Upper lobe of right lung (tissue), 1 donor: ENCODE results near the gene NPHP1. TPM values are rescaled to one million over a fixed set of nuclear protein-coding genes. Genes with fewer than 3 reads are reported as not detected.
"Not testable (repeated sequence)": the region's sequence is repeated elsewhere in the genome, so short reads cannot be mapped to it uniquely, and the experiment has no call there.

ENCODE experiments used
- ATAC-seq: fragments of 200-7000 bp; cut with Tn5 transposase; one replicate; pipeline ENCODE4 v1.9.1; 2020; ENCODE audit warnings: mild to moderate bottlenecking, moderate library complexity
- DNase-seq: peaks from one replicate; pipeline ENCODE4 v3.0.0-alpha.2; 2020
- H3K27ac ChIP-seq: fragments of 200-600 bp; one replicate; pipeline ENCODE4 v1.8.0; 2022
- H3K27me3 ChIP-seq: fragments of 200-600 bp; one replicate; pipeline ENCODE4 v1.8.0; 2022; ENCODE audit warnings: mild to moderate bottlenecking
- H3K36me3 ChIP-seq: fragments of 200-600 bp; one replicate; pipeline ENCODE4 v1.8.0; 2022
- H3K4me1 ChIP-seq: fragments of 200-600 bp; one replicate; pipeline ENCODE4 v1.8.0; 2022
- H3K4me3 ChIP-seq: fragments of 200-600 bp; one replicate; pipeline ENCODE4 v1.8.0; 2022; ENCODE audit warnings: mild to moderate bottlenecking
- H3K9me3 ChIP-seq: fragments of 200-600 bp; one replicate; pipeline ENCODE4 v1.8.0; 2022
- intact Hi-C: fragments of 100-400 bp; cut with DNase I; formaldehyde crosslinking; loops from one replicate; pipeline ENCODE4 v1.11.0; 2022
- total RNA-seq: library from RNA; stranded (reverse); fragmentation: NEBNext Ultra II Directional; extraction: Animal tissue kit (Norgen Biotek cat#: 25700); gene quantifications from one replicate; pipeline ENCODE4 v1.2.1, GENCODE V29; 2021
- TF ChIP-seq, protein P1 (sequence below): fragments of 200-600 bp; IDR thresholded peaks from one replicate; pipeline ENCODE4 v1.8.0; 2022; ENCODE audit warnings: antibody characterized with exemption
- donor health status: DM: no; HTN: yes; CAD: no; lungs with severe emphysema.

The NPHP1 gene
- total RNA-seq, 1 donor from 2014 or later = 4.1 TPM

DNA sequence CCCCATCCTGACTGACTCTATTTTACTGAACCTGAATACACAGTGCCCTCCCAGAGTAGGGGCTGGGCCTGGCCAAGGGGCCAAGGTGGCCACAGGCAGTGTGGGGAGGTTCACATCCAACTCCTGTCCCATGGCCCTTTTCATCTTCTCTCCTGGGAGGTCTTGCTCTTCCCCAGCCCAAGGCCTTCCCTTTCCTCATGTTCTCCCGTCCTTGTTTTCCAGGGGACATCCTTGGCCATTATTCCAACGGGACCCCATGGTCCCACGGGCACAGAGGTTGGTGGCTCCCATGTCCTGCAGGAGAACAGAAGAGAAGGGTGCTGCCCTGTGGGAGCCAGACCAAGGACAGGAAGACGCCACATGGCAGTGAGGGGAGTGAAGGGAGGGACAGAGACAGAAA lies 99.6 kb downstream of the NPHP1 start:
- TF ChIP-seq, protein P1, sequence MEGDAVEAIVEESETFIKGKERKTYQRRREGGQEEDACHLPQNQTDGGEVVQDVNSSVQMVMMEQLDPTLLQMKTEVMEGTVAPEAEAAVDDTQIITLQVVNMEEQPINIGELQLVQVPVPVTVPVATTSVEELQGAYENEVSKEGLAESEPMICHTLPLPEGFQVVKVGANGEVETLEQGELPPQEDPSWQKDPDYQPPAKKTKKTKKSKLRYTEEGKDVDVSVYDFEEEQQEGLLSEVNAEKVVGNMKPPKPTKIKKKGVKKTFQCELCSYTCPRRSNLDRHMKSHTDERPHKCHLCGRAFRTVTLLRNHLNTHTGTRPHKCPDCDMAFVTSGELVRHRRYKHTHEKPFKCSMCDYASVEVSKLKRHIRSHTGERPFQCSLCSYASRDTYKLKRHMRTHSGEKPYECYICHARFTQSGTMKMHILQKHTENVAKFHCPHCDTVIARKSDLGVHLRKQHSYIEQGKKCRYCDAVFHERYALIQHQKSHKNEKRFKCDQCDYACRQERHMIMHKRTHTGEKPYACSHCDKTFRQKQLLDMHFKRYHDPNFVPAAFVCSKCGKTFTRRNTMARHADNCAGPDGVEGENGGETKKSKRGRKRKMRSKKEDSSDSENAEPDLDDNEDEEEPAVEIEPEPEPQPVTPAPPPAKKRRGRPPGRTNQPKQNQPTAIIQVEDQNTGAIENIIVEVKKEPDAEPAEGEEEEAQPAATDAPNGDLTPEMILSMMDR = no peak
- Histone ChIP-seq H3K36me3 (no peaks in the 10 kb centered on the region), H3K9me3 (no peaks in the 10 kb centered on the region), H3K4me3 (no peak overlapping the region), H3K27ac (peak overlapping the region; percentile 68), H3K27me3 (no peaks in the 10 kb centered on the region), H3K4me1 (peaks cover 33% of the 10 kb centered on the region)
- intact Hi-C loops = no loop called here
- no peak for DNase-seq
- no peak for ATAC-seq

DNA sequence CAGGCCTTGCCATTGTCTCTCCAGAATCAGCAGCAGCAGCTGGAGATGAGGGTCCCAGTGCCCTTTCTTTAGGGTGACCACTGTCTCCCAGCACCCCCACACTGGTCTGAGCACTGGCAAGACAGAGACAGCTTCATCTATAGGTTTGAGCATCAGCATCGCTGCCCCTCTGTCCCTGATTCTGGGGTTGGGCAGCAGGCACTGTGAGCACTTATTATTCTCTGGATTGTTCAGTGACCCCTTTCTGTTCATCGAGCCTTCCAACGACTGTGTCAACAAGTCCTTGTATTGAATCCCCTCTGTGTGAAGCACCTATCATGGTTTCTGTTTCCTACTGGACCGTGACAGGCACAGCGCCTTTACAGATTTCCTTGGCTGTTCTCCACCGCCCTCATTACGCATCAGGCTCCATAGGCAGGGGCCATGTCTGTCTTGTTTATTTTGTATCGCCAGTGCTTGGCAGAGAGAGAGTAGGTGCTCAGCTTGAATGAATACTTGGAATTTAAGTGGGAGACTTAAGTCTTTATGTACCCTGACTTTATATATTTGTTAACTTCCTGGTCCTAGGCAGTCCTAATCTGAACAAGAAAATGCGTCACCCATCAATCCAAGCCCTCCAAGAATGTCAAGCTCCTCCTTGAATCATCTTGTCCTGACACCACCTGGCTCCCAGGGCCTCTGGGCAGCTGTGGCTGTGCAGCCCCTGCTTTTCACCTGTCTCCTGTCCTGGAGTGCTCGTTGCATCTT lies 100.6 kb downstream of the NPHP1 start:
- TF ChIP-seq, protein P1 = no peak
- intact Hi-C loops = no loop called here
- Histone ChIP-seq H3K4me3 (no peak overlapping the region), H3K9me3 (no peaks in the 10 kb centered on the region), H3K27ac (peak overlapping the region; percentile 68), H3K4me1 (peaks cover 43% of the 10 kb centered on the region), H3K27me3 (no peaks in the 10 kb centered on the region), H3K36me3 (no peaks in the 10 kb centered on the region)
- ATAC-seq = peak; percentile 47
- DNase-seq = peak; percentile 60

DNA sequence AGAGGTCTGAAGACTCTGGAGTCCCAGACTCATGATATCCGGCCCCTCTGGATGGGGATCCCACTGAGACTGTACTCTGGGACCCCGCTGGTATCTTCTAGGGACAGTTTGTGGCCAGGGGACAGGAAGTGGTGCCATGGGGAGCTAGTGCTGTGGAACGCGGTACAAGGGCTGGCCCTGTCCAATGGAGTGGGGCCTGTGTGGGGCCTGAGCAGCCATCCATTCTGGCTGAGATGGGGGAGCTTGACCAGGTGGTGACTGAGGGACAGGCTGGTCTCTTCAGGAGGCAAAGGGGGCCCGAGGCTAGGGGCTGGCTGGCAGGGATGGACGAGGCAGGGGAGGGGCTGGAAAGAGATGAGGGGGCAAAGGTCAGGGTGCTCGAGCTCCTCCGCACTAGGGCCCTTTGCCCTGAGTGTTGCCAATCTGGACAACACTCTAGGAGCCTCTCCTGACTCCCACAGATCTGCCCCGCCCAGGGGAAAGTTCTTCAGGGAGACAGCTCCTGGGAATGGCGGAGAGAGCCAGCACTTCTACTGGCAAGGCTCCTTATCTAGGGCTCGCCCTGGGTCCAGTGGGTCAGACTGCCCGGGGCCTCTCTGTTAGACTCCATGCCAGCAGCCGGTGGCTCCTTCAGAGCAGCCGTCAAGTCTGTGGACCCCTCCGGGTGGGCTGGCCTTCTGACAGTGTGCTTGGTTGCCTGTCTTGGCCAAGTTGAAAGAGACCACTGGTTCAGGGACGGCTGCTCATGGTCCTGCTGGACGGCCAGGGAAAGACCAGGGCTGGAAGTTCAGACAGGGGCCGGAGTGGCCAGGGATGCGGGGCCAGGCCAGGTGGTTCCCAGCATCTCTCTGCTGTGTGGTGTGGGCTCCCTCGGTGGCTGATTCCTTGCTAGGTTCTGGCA lies 101.5 kb downstream of the NPHP1 start:
- TF ChIP-seq, protein P1 = no peak
- H3K4me1 ChIP-seq = peaks cover 50% of the 10 kb centered on the region
- H3K27me3 ChIP-seq = no peaks in the 10 kb centered on the region
- intact Hi-C loops = no loop called here
- H3K4me3 ChIP-seq = no peak overlapping the region
- DNase-seq (no peak), ATAC-seq (no peak)
- no peaks in the 10 kb centered on the region for H3K9me3 ChIP-seq
- peak overlapping the region; percentile 89 for H3K27ac ChIP-seq
- H3K36me3 ChIP-seq = no peaks in the 10 kb centered on the region

DNA sequence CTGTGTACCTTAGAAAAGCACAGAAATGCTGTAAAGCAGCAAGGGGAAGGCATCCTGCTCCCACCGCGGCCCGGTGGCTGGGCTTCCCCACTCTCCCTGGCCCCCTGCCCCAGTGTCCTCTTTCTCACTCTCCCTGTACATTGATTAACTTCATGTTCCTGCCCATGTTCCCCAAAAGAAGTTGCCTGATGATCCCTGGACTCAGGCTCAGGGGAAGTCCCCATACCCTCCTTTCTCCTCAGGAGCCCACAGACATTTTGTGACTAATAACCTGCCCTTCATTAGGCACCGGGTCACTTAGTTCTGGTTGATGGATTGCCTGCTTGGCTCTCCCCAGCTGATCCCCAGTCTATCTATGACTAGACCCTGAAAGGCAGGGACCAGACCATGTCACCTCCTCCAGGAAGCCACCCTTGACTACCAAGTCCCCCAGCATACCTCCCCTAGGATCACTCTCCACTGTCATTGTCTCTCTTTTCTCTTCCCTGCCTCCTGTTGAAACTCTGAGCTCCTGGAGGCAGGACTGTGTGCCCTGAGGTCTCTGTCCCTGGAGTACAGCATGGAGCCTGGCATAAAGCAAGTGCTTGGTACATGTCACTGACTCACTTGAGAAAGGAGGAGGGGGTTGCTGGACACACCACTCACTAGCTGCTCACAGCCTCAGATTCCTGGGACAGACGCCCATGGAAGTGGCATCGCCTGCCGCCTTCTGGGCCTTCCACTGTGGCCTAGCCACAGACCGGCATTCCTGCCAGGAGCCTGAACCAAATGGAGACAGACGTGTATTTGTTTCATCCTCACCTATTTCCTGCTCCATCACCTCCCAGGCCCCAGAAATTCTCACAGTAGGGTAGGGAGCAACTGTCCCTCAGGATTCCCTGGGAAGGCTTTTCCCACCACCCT lies 102.7 kb downstream of the NPHP1 start:
- Histone ChIP-seq H3K27ac (peak overlapping the region; percentile 89), H3K27me3 (no peaks in the 10 kb centered on the region), H3K4me3 (no peak overlapping the region), H3K9me3 (no peaks in the 10 kb centered on the region), H3K36me3 (no peaks in the 10 kb centered on the region), H3K4me1 (peaks cover 50% of the 10 kb centered on the region)
- TF ChIP-seq, protein P1 = no peak
- intact Hi-C loops = no loop called here
- no peak for ATAC-seq
- no peak for DNase-seq

DNA sequence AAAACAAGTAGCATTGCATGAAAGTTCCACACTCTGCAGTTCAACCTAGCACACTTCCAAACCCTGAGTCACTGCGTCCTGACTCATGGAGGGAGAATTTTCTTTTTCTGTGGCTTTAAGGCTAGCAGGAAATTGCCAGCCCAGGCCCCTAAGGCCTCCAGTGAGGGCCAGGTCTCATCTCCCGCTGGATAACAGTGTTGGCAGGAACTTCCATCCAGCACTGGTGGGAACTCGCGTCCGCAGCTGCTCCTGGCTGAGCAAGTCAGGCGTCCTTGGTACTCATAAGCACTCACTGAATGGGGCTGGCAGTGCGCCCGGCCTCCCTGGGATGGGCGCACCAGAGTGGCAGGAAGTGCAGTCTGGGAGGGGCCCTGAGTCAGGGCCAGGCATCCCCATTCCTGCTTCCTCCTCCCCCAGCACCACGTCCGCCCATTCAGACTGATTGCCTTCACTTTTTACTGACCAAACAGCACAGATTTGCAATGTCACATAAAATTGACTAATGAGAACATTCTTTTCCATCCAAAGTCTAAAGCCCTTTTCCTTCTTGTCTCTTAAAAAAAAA lies 103.5 kb downstream of the NPHP1 start:
- no peaks in the 10 kb centered on the region for H3K27me3 ChIP-seq
- H3K9me3 ChIP-seq = no peaks in the 10 kb centered on the region
- peak; percentile 89 for ATAC-seq
- peak; percentile 97 for DNase-seq
- H3K4me1 ChIP-seq = peaks cover 50% of the 10 kb centered on the region
- intact Hi-C loops = no loop called here
- peak overlapping the region; percentile 89 for H3K27ac ChIP-seq
- no peaks in the 10 kb centered on the region for H3K36me3 ChIP-seq
- H3K4me3 ChIP-seq = no peak overlapping the region
- TF ChIP-seq, protein P1 = no peak

DNA sequence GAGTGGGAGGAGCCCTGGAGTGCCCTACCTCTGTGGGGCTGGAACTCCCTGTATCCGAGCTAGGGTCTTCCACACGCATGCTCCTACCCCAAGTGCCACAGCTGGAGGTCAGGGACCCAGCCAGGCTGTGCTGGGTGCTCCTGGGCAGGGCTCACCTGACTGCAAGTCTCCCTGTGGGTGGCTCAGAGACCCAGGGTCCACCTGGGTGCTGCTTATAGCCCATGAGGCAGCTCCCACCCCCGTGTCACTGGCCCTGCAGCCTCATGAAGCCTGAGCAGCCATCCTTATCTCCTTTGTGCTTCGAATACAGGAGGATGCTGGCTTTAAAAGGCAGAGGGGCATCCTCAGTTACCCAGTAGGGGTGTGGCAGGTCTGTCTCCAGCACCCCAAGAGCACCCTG lies 103.9 kb downstream of the NPHP1 start:
- DNase-seq = peak; percentile 46
- Histone ChIP-seq H3K4me1 (peaks cover 51% of the 10 kb centered on the region), H3K27ac (peak overlapping the region; percentile 89)
- H3K9me3 ChIP-seq, H3K36me3 ChIP-seq, H3K4me3 ChIP-seq, intact Hi-C loops, H3K27me3 ChIP-seq, ATAC-seq: not testable (repeated sequence)
